Heart left ventricle (tissue), 13 donors: ENCODE data around the gene SLC9A8.

Source experiments
- CTCF ChIP-seq, 12 donors: fragments of 200-600 bp; sonication (generic) in 4 of 12; IDR thresholded peaks; one replicate each; pipeline versions ENCODE4 v1.5.0 to v1.8.0; 2018 to 2022; ENCODE audit warnings: antibody characterized with exemption in 12 of 12, mild to moderate bottlenecking in 5 of 12
- POLR2A ChIP-seq, 2 donors: fragments of 450-650 bp; IDR thresholded peaks; one replicate each; pipeline ENCODE4 v1.6.1; 2017; ENCODE audit warnings: antibody characterized with exemption in 2 of 2, mild to moderate bottlenecking in 2 of 2, moderate library complexity in 2 of 2
- donor health status: ischemic (EF 13 %, LVEDD 7.1; RV severe dilation, severe dysfunction).
- donor health status: DM: no; HTN: yes; CAD: no.
- donor health status: DM: no; HTN: no; CAD: no.
- donor health status: ischemic (EF 25% LVEDD 6.9; RV normal size, moderate dysfunction).
- donor health status: ischemic (EF 25% LVEDD 5.7; RV mildly dilated, moderate dysfunction).
- donor health status: ischemic (EF 35%, LVEDD 5.7; RV mildly dilated, moderate dysfunction).
- donor health status: nonischemic (EF 11% LVEDD 7.7; RV severe dilation, severe dysfunction).
- donor health status: DM: yes; HTN: yes; CAD: no.
- donor health status: PGD.
- donor health status: ischemic (EF 29% LVEDD 5.4; RV normal size, mild dysfunction).
- donor health status: nonischemic (EF 23%, LVEDD 6.1; RV moderate dilation, normal function).

- TF ChIP-seq CTCF (IDR thresholded peaks at IDR 0.05) (no peak), POLR2A (IDR thresholded peaks at IDR 0.05) (no peak)
Observed at GRCh38 chr20:49765413-49765736, 47.3 kb upstream of the SLC9A8 start.
